Measurements from ENCODE around the gene ARID1B.

ARID1B gene

DNA sequence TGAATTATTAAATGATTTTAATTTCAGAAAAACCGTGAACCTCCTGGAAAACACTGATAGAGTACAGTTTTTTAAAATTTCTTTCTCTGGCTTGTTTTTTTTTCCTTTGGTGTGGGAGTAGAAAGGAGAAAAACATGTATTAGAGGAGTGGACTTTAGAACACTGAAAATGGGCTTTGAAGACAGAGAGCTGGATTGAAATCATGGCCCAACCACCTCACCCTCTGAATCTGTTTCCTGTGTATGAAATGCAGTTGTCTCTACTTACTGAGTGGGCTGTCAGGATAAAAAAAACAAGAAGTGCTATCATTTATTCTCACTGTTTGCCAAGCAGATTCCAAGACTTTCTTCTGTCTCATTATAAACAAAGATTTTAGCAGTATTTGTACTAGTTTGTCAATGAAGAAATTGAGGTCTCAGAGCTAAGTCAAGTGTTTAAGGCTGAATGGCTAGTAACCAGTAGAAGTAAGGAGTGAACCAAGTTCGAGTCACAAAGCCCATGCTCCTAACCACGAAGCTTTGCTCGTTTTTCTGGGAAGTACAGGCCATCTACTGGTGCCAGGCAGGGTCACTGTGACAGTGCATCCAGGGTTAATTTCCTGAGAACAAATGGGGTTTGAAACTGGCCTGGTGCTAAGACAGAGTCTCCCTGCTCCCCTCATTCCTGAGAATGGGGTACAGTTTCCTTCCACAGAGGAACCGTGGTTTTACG is 289.8 kb downstream of the ARID1B start:
- in situ Hi-C loops (cut with MboI; ENCODE audit: low sequenced_read_pairs, unreplicated experiment) = no loop called here
- TF ChIP-seq, protein P1, sequence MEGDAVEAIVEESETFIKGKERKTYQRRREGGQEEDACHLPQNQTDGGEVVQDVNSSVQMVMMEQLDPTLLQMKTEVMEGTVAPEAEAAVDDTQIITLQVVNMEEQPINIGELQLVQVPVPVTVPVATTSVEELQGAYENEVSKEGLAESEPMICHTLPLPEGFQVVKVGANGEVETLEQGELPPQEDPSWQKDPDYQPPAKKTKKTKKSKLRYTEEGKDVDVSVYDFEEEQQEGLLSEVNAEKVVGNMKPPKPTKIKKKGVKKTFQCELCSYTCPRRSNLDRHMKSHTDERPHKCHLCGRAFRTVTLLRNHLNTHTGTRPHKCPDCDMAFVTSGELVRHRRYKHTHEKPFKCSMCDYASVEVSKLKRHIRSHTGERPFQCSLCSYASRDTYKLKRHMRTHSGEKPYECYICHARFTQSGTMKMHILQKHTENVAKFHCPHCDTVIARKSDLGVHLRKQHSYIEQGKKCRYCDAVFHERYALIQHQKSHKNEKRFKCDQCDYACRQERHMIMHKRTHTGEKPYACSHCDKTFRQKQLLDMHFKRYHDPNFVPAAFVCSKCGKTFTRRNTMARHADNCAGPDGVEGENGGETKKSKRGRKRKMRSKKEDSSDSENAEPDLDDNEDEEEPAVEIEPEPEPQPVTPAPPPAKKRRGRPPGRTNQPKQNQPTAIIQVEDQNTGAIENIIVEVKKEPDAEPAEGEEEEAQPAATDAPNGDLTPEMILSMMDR (IDR thresholded peaks at IDR 0.05; ENCODE audit: borderline replicate concordance, control extremely low read depth, extremely low read depth, insufficient read depth, missing control alignments) = no peak
- DNase-seq (ENCODE audit: low spot score) = no peak

DNA sequence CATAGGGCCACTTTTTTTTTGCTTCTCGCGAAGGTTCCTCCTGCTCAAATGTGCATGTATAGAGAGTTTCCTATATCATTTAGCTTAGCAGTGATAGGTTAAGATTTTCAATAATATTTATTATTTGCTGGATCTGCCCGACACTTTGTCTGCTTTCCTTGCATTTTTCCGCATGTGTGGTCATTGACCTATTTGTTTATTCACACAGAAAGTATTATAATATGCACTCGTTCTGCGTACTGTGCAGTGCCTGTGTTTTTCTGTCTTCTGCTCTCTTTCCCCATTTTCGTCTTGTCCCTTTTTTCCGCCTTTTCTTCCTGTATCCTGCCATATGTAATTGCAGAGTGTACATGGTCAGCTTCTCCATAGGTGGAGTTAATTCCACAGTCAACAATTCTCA is 290.3 kb downstream of the ARID1B start:
- TF ChIP-seq, protein P1 (IDR thresholded peaks at IDR 0.05; ENCODE audit: borderline replicate concordance, control extremely low read depth, extremely low read depth, insufficient read depth, missing control alignments) = no peak
- in situ Hi-C loops (cut with MboI; ENCODE audit: low sequenced_read_pairs, unreplicated experiment) = no loop called here
- no peak for DNase-seq (ENCODE audit: low spot score)

DNA sequence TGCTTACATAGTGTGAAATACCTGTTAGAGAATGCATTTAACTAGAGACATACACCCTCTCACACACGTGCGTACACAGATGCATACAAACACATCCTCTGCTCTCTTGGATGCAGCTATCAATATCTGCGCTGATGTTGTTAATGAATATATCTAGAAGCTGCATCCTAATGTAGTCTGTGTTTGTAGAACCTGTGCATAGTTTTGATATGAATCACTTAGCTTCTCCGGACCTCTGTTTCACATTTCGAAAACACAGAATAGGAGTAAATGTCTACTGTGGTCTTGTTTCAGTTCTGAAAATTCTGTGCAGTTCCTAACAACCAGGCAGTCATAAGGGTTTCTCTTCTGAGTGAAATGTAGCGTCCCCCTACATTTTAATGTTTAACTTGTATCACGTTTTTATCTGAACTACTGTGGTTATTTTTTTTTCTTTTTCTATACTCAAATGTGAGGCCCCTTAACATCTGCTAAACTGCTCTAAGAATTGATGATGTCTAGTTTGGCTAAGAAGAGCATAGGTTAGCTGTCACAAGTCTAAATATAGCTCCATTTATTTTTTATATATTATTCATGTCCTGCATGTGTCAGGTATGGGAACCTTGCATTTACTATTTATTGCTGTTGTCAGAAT is 291.6 kb downstream of the ARID1B start:
- TF ChIP-seq, protein P1 (IDR thresholded peaks at IDR 0.05; ENCODE audit: borderline replicate concordance, control extremely low read depth, extremely low read depth, insufficient read depth, missing control alignments) = no peak
- in situ Hi-C loops (cut with MboI; ENCODE audit: low sequenced_read_pairs, unreplicated experiment) = no loop called here
- DNase-seq (ENCODE audit: low spot score) = peak; percentile 67

DNA sequence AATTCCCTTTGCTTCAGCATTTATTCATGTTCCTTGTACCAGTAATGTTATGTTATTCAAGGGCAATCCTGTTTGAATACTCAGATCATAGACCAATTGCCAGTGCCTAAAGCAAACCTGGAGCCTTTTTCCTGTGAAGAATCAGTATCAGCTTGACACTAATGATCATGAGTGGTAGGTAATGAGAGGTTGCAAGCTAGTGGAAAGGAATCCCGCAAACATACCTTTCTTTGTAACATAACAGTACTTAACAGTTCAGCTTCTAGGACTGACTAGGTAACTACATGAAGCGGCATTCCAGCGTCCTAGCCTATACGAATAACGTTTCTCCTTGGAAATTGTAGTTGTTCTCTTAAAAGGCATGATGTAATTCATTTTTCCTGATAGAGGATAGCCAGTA is 292.4 kb downstream of the ARID1B start:
- DNase-seq (ENCODE audit: low spot score) = no peak
- in situ Hi-C loops (cut with MboI; ENCODE audit: low sequenced_read_pairs, unreplicated experiment) = no loop called here
- TF ChIP-seq, protein P1 (IDR thresholded peaks at IDR 0.05; ENCODE audit: borderline replicate concordance, control extremely low read depth, extremely low read depth, insufficient read depth, missing control alignments) = no peak

DNA sequence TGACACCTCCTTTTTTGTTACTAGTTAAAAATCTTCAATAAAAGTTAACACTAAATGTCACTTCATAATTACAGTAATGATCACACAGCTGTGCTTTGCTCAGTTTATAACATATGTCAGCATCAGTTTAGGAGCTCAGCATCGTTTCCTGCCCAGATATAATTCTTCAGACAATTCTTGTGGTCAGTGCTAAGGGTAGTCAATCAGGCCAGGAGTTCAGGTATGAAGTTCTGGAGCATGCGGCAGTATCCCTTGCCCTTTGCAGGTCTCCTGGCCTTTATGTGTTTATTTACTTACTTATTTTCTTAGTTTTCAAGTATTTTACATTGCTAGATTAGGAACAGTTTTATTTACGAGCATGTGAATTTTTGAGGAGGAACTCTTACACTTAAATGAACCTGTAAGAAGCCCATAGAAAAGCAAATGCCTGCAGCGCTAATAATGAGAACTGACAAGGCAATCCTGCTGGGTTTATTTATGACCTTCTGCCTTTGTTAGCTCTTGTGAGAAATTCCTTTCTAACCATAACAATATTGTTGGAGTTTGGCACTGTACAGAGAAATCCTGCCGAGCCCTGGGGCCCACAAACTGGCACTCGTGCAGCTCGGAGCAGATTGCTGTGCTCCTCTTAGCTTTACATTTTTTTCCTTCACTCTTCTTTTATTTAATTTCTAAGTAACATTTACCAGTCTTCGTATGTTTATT is 293.4 kb downstream of the ARID1B start:
- TF ChIP-seq, protein P1 (IDR thresholded peaks at IDR 0.05; ENCODE audit: borderline replicate concordance, control extremely low read depth, extremely low read depth, insufficient read depth, missing control alignments) = no peak
- DNase-seq (ENCODE audit: low spot score) = no peak
- in situ Hi-C loops (cut with MboI; ENCODE audit: low sequenced_read_pairs, unreplicated experiment) = no loop called here

DNA sequence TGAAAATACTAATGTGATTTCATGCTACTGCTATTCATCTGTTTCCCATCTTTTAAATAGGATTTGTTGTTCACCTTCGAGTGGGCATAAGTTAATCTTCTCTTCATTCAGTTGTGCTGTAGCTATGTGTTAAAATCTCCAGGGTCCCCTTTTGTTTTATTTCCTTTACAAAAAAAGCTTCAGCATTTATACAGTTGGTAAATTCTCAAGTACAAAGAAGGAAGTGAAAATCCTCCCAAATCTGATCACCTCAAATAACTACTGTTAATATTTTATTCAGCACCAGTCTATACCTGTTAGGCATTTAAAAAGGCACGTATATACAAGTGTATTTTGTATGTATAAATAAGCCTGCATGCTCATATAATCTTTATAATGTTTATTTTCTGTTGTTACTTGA is 294.9 kb downstream of the ARID1B start:
- in situ Hi-C loops (cut with MboI; ENCODE audit: low sequenced_read_pairs, unreplicated experiment) = no loop called here
- TF ChIP-seq, protein P1 (IDR thresholded peaks at IDR 0.05; ENCODE audit: borderline replicate concordance, control extremely low read depth, extremely low read depth, insufficient read depth, missing control alignments) = no peak
- no peak for DNase-seq (ENCODE audit: low spot score)
